A673 (cell line): ENCODE data around the gene RPL36. TPM values are rescaled to one million over a fixed set of nuclear protein-coding genes. Genes with fewer than 3 reads are reported as not detected.

ENCODE experiments used
- BruUV-seq: library from RNA; stranded (reverse); fragments of 400-500 nt; replicated peaks from 2 replicates; lab custom pipeline; 2021; lab: Mats Ljungman, UMichigan
- CTCF ChIA-PET: fragments of 300-600 bp; sonication (Branson Sonifier 250); formaldehyde crosslinking; loops from one replicate; lab custom pipeline; 2022; ENCODE audit warnings: antibody characterized with exemption; lab: Charles Lee
- POLR2A ChIA-PET: fragments of 300-600 bp; sonication (Branson Sonifier 250); formaldehyde crosslinking; loops from one replicate; lab custom pipeline; 2022; ENCODE audit warnings: antibody characterized with exemption; ENCODE audit not compliant: low non-redundant PET; lab: Charles Lee
- DNase-seq: peaks from one replicate; pipeline ENCODE4 v3.0.0-alpha.2; 2015; ENCODE audit warnings: low spot score
- H3K27ac ChIP-seq: fragments of 200-600 bp; sonication (generic); 2 replicates; pipeline ENCODE4 v1.5.1; 2016; ENCODE audit warnings: mixed run types, low read depth, mild to moderate bottlenecking, mixed read lengths, antibody characterized with exemption, low read length; ENCODE audit not compliant: poor library complexity, severe bottlenecking
- H3K27me3 ChIP-seq: fragments of 200-600 bp; sonication (generic); replicated peaks from 2 replicates; pipeline ENCODE4 v1.6.1; 2017; ENCODE audit warnings: mixed run types, low read depth, mild to moderate bottlenecking, mixed read lengths, antibody characterized with exemption, low read length; ENCODE audit not compliant: insufficient read depth, poor library complexity
- H3K36me3 ChIP-seq: fragments of 200-600 bp; sonication (generic); 2 replicates; pipeline ENCODE4 v1.6.1; 2016; ENCODE audit warnings: mixed run types, mild to moderate bottlenecking, mixed read lengths, antibody characterized with exemption, low read length; ENCODE audit not compliant: insufficient read depth, poor library complexity, severe bottlenecking
- H3K4me1 ChIP-seq: fragments of 200-600 bp; sonication (generic); 2 replicates; pipeline ENCODE4 v1.6.1; 2017; ENCODE audit warnings: mixed run types, mild to moderate bottlenecking, mixed read lengths, antibody characterized with exemption, low read length; ENCODE audit not compliant: insufficient read depth, poor library complexity, severe bottlenecking
- H3K4me3 ChIP-seq: fragments of 200-600 bp; sonication (generic); 2 replicates; pipeline ENCODE4 v1.5.1; 2016; ENCODE audit warnings: low read depth, mixed run types, mild to moderate bottlenecking, mixed read lengths, low read length; ENCODE audit not compliant: poor library complexity, severe bottlenecking
- H3K9me3 ChIP-seq: fragments of 200-600 bp; sonication (generic); 2 replicates; pipeline ENCODE4 v1.6.1; 2016; ENCODE audit warnings: mixed run types, low read depth, mild to moderate bottlenecking, mixed read lengths, antibody characterized with exemption, low read length; ENCODE audit not compliant: poor library complexity, severe bottlenecking
- CTCF ChIP-seq: fragments of 300-800, 200-600 bp; sonication (generic); conservative IDR thresholded peaks from 2 replicates; pipeline ENCODE4 v1.5.1; 2017; ENCODE audit warnings: low read depth, mild to moderate bottlenecking, antibody characterized with exemption, low read length, moderate library complexity, mixed read lengths
- EZH2 ChIP-seq: fragments of 200-600 bp; sonication (generic); IDR thresholded peaks from 2 replicates; pipeline ENCODE4 v1.6.1; 2017; ENCODE audit warnings: borderline replicate concordance, low read depth, mild to moderate bottlenecking, mixed read lengths, antibody characterized with exemption, low read length; ENCODE audit not compliant: poor library complexity, severe bottlenecking
- intact Hi-C: fragments of 100-400 bp; cut with micrococcal nuclease; formaldehyde crosslinking; loops from one replicate; pipeline ENCODE4 v1.10.0; 2022; ENCODE audit not compliant: unreplicated experiment
- total RNA-seq: library from RNA; stranded (reverse); gene quantifications from 2 replicates; pipeline ENCODE4 v1.2.3, GENCODE V29; 2021

Gene RPL36
- total RNA-seq, 1 experiment from 2014 or later: 992 TPM

DNA sequence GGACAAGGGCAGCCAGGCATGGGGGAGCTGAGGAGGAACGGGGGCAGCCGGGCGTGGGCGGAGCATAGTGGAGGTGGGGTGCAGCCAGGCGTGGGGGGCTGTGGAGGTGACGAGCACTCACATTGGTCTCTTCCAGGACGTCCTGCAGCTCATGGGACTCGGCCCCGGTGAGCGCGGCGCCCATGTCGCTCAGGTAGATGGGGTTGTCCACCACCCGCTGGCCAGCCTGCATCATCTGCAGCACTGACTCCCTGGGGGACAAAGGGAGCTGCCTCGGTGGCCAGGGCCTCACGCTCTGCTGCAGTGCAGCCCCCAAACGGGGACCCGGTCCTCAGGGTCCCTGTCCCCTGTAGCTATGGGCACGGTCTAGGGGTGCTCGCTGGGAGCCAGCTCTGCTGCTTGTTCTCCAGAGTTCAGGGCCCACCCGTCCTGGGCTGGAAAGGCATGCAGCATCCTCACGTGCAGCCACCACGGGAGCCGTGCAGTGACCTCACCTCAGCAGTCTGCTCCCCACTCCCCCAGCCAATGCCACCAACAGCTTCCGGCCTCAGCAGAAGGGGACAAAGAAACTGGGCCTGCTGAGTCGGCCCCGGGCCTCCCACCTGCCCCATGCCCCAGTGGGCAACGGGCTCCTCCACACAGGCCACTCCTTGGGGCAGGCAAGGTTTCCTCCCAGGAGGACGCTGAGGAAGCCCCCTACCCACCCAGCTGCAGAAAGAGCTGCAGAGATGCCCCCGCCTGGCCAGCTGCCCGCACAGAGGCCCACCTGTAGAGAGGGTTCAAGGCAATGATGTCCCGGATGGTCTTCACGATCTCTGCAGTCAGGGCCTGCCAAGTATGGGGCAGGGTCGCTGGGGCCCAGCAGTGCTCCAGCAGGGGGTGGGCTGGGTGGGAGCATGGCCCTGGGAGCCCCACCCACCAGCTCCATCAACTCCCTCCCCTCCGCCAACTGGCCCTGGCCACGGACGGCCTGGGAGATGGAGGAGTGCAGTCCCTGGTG lies 17.8 kb downstream of the RPL36 start:
- BruUV-seq: no TSS peak
- no peak for TF ChIP-seq CTCF
- no peak for TF ChIP-seq EZH2
- no peaks in the 10 kb centered on the region for H3K9me3 ChIP-seq
- intact Hi-C loops: no loop called here
- no peaks in the 10 kb centered on the region for H3K27me3 ChIP-seq
- peaks cover 78% of the 10 kb centered on the region for H3K36me3 ChIP-seq
- CTCF ChIA-PET: no interaction called here
- DNase-seq: no peak
- no peak overlapping the region for H3K4me3 ChIP-seq
- no peaks in the 10 kb centered on the region for H3K4me1 ChIP-seq
- POLR2A ChIA-PET: no interaction called here
- H3K27ac ChIP-seq: no peak overlapping the region

DNA sequence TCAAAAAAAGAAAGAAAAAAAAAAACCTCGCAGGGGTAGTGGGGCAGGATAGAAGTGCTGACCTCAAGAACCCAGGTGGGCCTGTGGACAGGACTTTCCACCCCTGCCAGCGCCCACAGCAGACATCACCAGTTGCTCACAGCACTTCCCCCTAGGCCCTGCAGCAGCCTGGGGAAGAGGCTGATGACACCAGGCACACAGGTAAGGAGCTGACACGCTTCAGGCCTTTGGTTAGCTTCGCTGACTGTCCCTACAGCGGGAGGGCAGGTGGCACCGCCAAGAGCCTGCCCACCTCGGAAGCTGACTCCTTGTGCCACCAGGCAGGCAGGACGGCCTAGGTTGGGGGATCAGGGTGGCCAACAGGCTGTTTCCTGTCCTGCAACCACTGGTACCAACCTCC lies 20.9 kb downstream of the RPL36 start:
- DNase-seq: no peak
- H3K36me3 ChIP-seq: peaks cover 72% of the 10 kb centered on the region

DNA sequence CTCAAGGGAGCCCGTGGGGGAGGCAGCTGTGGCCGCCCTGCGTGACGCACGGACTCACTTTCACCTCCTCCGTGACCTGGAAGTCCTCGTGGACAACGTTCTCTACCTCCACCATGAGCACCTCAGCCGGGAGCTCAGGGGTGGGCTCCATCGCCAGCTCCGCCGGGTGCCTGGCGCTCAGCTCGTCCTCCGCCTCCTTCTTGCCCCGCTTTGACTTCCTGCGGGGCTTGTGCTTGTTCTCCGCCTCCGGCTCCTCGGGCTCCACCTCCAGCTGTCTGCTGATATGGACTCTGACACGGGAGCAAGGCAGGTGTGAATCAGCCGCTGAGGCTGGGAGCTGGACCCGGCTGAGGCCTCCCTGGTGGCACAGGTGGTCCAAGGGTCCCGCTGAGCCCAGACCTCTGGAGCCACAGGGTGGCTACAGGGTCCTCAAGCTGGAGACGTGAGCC lies 21.6 kb downstream of the RPL36 start:
- no peak for DNase-seq
- no peaks in the 10 kb centered on the region for H3K27me3 ChIP-seq
- ChIA-PET CTCF (interaction anchor here (0.6 to 0.7 kb wide), 2 partner anchors 24 to 1790 kb away, joined by 6 to 7 read pairs; no protein-coding TSS in a partner anchor), POLR2A (interaction anchor here (0.6 kb wide), 1 partner anchor 25 kb away, joined by 4 read pairs; no protein-coding TSS in a partner anchor)
- H3K9me3 ChIP-seq: no peaks in the 10 kb centered on the region
- BruUV-seq: no TSS peak
- H3K4me3 ChIP-seq: no peak overlapping the region
- TF ChIP-seq CTCF (no peak), EZH2 (no peak)
- peaks cover 68% of the 10 kb centered on the region for H3K36me3 ChIP-seq
- no peaks in the 10 kb centered on the region for H3K4me1 ChIP-seq
- H3K27ac ChIP-seq: no peak overlapping the region
- intact Hi-C loops: no loop called here

More for the DNA sequence above, 20.9 kb downstream of the RPL36 start:
- H3K4me3 ChIP-seq: no peak overlapping the region
- H3K27ac ChIP-seq: no peak overlapping the region
- no peaks in the 10 kb centered on the region for H3K9me3 ChIP-seq
- no peaks in the 10 kb centered on the region for H3K27me3 ChIP-seq
- ChIA-PET CTCF (no interaction called here), POLR2A (no interaction called here)
- no peaks in the 10 kb centered on the region for H3K4me1 ChIP-seq
- no TSS peak for BruUV-seq
- TF ChIP-seq CTCF (no peak), EZH2 (no peak)
- intact Hi-C loops: no loop called here
